RPMI7951 (cell line): ENCODE results near the gene PMPCA. TPM values are rescaled to one million over a fixed set of nuclear protein-coding genes. Genes with fewer than 3 reads are reported as not detected.

ENCODE experiments used
- DNase-seq: peaks from one replicate; pipeline ENCODE4 v3.0.0-alpha.2; 2012; ENCODE audit warnings: low read depth
- total RNA-seq: library from RNA; depleted of rRNA; stranded (reverse); fragments of >200 nt; shearing (Covaris generic); gene quantifications from 2 replicates; pipeline ENCODE4 v1.2.3, GENCODE V29; 2014; rRNA removed

Gene PMPCA, protein sequence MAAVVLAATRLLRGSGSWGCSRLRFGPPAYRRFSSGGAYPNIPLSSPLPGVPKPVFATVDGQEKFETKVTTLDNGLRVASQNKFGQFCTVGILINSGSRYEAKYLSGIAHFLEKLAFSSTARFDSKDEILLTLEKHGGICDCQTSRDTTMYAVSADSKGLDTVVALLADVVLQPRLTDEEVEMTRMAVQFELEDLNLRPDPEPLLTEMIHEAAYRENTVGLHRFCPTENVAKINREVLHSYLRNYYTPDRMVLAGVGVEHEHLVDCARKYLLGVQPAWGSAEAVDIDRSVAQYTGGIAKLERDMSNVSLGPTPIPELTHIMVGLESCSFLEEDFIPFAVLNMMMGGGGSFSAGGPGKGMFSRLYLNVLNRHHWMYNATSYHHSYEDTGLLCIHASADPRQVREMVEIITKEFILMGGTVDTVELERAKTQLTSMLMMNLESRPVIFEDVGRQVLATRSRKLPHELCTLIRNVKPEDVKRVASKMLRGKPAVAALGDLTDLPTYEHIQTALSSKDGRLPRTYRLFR
- total RNA-seq = 23.6 and 29.9 TPM in 2 replicates

DNA sequence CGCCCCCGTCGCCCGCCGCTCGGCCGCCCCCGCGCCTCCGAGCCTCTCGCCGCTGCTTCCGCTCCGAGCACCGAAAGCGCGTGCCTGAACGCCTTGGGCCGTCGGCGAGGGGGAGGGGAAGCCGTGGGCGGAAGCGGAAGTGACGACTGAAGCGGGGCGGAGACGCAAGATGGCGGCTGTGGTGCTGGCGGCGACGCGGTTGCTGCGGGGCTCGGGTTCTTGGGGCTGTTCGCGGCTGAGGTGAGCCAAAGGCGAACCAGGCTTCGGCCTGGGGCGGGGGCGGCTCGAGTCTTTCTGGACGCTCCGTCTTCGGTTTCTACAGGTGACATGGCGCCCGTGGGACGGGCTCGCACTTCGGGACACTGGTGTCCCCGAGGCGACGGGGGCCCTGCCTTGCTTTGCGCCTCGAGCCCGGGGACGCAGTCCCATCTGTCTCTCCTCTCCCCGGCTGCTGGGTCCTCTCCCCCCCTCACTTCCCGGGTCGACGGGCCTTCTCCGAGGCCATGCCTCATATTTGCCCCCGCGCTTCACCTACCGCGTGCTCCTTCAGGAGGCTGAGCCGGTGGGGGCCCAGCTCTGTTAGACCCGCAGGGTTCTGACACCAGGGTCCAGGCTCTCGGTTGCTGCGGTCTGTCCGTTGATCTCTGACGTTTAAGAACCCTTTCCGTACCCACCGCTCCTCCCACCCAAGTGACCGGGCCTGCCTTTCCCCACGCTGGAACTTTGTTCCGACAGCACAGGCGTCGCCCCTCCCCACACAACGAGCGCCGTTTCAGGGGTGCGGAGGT, at the start of gene PMPCA, which contains the start of gene ENTR1:
PMPCA (plus strand) TSS at position 159 of the 788 bp plus-strand sequence; CDS start at position 170, 11 bp downstream.
ENTR1 (minus strand) TSS at position 115 of the 788 bp plus-strand sequence. CDS start 217 bp downstream, outside the sequence.
- DNase-seq = peak; percentile 81

DNA sequence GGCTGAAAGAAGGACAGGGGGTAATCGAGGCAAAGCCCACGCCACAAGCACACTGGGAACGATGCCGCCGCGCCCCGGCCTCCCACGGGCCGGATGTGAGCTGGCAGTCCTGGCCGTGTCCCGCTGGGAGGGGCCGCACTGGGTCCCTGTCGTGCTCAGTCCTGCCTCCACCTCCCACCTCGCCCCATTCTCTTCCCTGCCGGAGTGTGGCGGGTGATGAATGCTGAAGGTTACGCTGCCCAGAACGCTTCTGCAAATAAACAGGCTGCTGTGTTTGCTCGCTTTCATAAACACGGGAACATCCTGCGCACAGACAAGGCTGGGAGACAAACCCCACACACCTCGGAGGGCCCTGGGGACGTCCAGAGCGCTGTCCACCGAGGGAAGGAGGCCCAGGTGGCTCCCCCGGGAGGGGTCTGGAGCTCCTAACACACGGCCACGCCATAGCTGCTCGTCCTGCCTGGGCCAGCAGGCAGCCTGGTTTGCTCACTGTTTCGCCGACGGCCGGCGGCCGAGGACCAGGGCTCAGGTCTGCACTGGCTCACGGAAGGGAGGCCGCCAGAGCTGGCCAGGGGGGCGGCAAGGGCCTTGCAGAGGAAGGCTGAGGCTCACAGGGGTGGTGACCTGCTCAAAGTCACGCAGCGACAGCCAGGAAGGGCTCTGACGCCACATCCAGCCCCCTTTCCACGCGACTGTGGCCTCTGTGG, 49.3 kb upstream of the PMPCA start:
- no peak for DNase-seq

DNA sequence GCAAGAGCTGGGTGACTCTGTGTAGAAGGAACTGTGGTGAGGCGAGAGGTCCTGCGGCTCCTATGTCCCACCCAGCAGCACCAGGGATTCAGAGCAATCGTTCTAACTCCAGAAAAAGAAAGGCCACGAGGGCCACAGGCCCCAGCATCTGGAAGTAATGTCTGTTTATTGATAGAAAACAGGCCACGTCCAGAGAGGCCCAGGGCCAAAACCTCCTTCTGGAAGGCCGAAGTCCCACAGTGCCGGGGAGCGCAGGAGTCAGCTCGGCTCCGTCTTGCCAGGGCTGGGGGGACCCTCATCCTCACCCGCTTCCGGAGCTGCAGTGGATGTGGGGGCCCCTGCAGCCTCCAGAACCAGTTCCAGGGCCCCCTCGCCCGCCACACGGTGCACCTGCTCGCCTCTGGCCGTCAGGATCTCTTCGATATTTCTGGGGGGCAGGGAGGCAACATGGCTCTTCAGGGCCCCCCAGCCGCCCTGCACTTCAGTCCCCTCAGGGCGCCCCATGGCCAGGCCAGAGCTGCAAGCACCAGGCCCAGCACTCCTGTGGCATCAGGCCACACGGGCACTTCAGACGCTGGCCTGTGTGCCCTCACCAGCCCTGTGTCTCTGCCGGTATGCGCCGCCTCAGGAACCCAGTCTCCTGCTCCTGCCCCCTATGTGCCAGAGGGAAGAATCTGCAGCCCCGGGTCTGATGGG, 48.6 kb upstream of the PMPCA start:
- DNase-seq = no peak

DNA sequence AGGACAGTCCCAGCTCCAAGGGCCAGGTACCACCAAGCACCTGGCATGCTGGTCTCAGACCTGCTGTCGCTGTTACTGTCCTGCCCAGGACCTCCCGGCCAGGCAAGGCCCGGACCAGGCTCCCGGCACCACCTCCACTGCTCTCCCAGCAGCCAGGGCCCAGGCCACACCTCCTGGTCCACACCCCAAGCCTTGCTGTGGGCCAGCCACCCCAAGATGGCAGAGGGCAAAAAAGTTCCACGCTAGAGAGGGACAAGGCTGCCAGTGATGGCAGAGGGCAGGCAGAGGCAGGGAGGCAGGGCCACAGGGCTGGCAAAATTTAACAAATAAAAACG, 48.0 kb upstream of the PMPCA start:
- DNase-seq = no peak

DNA sequence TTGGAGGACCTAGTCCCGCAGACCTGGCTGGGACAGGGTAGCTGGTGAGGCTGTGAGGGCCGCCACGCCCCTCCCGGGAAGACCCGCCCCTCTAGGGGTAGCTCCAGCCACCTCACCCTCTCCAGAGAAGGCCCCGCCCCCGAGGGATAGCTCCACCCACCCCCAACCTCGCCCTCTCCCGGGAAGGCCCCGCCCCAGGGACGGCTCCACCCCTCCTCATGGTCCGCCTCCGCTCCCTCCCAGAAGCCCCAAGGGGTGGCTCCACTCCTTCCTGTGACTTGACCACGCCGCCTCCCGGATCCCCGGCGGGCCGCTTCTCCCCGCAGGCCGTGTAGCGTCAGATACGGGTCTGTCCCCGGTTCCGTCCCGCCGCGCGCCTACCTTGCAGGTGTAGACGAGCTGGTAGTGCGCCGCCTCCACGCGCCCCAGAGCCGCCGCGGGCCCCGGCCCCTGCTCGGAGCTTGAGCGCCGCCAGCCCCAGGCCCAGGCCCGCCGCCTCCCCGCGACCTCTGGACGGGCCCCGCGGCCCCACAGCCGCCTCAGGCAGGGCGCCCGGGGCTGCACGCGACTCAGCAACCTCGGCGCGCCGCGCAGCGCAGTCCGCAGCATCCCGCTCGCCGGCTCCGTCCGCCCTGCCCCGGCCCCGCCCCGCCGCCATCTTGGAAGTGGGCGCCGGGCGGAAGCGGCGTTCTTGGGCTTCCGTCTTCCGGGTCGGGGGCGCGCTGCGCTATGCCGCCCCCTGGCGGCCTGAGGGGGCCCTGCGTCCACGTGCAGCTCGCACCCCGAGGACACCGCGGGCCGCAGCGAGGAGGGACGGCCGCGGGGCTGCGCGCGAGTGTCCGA, 47.1 kb upstream of the PMPCA start, which contains the start of gene DNLZ:
DNLZ (minus strand) TSS at position 639 of the 843 bp plus-strand sequence; CDS start at position 609, 30 bp downstream.
- DNase-seq = peak; percentile 89

DNA sequence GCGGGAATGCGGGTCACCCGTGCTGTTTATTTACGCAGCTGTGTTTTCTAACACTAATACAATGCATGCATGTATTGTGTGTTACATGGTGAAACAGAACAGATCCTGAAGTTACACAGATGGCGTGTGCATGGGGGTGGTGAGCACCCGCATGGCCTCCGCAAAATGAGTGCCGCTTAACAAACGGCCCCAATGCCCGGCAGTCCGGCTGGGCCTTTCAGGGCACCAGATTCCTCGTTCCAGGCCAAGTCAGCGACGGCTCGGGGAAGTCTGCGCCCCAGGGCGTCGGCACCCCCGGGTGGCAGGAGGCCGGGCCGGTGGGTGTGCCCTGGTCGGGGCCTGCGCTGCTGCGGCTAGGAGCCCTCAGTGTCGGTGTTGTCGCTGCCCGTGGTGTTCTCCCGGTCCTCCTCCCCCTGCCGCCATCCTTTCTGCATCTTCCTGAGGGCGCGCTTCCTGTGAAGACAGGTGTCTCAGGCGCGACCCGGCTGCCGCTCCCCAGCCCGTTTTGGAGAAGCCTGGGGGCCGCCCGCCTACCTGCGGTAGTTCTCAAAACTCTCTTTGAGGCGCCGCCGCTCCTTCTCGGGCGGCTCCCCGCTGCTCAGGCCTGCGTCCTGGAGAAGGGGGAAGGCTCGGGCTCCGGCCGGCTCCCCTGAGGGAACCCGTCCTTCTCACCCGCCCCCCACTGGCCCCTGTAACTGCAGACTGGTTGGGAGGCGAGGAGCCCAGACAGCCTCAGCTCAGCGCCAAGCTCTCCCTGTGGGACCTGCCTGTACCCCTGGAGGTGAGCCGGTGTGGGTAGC, 46.3 kb upstream of the PMPCA start:
- DNase-seq = no peak

DNA sequence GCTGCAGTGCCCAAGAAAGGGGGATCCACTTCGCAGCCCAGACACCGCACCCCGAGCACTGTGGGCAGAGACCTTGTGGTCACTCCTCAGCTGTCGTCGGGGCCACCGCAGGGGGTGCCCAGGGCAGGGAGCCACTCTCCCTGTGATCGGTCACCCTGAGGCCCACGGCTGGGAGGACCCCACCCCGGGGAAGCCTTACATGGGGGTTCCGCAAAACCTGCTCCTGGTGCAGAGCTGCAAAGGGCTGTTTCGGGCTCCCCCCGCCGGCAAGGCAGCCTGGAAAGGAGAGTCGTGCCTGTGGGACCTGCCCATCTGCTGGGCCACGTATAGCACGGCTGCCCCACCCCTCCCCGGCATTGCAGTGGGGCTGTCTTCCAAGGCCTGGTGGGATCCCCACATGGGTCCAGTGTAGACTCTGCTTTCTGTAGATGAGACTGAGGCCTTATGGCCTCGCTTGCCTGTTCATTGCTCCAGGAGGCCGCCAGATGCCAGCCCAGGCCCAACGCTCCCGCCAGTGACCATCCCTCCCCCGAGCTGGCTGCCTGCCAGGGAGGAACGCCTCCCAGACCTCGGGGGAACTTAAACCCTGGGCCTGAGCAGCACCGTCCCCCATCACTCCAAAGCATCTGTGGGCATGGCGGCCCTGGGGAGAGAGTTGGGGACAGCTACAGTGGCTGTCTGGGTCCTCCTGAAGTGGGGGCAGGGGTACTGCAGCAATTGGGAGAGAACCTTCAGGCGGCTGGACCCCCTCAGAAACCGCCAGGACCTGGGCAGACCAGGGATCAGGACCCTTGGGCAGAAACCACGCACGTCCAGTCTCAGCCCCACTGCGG, 45.3 kb upstream of the PMPCA start:
- DNase-seq = no peak

DNA sequence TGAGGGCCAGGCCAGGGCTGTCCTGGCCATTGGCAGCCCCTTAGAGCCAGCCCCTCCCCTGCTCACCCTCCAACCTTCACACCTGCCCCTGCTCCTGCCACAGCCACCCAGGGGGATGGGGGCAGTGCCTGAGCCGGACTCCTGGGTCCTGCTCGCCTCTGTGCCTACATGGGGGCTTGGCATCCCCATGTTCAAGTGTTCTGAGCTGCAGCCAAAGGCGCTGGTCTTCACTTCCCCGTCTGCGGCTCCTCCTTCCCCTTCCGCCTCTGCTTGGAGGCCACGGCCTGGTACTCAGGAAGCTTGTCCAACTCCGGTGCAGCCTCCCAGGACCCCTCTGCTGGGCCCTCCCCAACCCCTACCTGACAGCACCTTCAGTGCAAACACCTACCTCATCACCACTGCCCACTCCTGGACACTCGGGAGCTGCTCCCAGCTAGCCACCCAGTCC, 44.7 kb upstream of the PMPCA start:
- no peak for DNase-seq

DNA sequence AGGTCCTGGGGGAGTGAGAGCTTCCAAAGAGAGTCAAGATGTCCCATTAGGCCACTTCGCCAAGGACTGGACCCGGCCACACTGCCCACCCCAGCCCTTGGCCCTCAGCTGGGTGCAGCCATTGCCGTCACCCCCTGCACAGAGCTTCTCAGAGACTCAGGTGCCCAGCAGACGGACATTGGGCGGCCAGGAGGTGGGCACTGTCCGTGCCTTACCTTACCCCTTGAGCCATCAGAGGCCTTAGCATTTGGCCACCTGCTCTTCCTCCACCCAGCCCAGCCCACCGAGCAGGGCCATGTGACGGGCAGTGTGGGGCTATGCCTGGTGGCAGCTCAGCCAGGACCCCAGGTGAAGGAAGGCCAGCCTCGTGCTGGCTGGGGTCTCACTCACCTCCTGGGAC, 43.6 kb upstream of the PMPCA start:
- no peak for DNase-seq

DNA sequence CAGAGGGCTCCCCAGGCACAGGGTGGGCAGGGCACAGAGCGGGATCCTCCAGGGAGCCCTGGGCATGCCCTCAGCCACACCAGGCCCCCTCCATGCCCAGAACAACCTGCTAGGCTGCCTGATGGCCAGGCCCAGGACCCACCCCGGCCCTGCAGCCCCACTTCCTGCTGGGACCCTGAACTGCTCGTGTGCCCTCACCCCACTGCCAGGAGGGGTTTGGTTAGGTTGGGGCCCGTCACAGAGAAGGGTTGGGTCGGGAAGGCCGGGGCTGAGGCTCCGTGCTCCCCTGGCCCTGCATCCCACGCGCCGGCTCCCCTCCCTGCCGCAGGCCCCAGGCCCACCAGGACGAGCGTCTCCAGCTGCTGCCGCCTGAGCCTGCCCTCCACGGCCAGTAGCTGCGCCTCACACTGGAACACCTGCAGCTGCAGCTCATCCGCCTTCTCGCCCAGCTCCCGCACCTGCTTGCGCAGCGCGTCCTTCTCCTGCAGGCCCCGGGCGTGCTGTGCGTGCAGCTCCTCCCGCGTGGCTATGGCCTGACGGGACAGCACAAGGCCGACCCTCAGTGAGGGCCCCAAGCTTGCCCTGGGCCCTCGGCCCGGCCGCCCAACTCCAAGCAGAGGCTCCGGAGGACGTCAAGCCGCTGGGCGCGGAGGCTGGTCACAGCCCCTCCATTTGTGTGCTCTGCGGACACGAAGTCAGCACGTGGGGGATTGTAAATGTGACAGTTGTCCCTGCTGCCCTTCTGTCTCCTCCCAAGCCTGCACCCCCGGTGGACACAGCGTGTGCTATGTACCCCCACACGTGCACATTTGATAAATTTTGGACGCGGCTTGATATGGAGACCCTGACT, 42.9 kb upstream of the PMPCA start:
- DNase-seq = no peak

DNA sequence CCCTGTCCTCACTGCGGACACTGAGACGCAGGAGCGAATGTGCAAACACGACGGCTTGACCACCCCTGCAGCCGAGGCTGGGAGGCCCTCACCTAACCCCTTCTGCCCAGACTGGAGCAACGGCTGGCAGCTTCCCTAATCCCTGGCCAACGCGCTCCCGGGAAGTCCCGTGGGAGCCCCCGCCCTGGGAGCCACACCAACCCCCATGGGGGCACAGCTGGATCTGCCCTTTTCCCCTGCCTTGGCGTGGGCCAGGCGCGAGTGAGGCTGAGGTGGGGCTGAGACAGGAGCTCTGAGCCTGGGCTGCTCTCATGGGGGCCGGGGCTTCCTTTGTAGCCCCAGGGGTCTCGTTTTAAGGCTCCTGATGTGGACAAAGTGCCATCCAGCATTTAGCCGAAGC, 42.3 kb upstream of the PMPCA start:
- no peak for DNase-seq

DNA sequence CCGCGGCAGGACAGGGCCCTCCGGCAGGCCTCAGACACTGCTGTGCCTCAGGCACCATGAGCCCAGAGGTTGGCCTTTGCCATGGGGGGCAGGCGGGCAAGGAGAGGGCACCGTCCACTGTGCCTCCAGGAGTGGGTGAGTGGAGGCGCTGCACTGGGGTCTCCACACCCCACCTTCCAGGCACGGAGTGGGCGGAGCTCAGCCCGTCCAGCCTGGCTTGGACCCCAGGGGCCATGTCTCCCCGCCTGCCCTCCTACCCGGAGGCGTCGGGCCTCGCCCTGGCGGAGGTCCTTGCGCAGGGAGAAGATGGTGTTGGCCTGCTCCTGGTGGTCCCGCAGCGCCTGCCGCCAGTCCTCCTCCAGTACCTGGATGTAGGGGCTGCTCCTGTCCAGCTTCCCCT, 40.4 kb upstream of the PMPCA start:
- DNase-seq = no peak

DNA sequence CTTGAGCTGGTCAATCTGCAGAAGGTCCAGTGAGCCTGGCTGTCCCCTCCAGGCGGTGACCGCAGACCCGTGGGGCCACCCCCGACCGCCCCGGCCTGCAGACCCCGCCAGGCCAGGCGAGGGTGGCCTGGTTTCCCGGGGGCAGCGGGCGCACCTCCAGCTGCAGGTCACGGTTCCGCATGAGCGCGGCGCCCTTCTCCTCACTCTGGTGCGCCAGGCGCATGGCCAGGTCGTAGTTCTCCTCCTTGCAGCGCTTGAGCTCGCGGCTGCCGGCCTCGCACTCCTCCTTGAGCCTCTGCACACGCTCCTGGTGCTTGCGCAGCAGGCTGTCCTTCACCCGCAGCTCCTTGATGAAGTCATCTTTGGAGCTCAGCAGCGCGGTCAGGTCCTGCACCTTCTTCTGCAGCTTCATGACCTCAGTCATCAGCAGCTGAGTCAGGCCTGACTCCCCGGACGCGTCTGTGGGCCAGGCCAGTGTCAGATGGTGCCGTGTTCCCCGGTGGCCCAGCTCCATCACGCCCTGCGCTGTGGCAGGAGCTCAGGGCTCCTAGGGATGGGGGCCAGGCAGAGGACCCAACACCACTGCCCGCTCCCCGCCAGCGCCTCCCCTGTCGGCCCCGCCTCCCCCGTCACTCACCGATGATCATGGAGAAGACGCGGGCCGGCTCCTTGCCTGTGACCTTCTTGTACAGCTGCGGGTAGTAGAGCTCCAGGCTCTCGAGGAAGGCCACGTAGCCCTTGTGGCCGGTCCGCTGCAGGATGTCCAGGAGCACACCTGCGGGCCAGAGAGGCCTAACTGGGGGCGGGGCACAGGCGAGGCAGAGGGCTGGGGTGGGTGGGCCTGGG, 39.5 kb upstream of the PMPCA start:
- no peak for DNase-seq

DNA sequence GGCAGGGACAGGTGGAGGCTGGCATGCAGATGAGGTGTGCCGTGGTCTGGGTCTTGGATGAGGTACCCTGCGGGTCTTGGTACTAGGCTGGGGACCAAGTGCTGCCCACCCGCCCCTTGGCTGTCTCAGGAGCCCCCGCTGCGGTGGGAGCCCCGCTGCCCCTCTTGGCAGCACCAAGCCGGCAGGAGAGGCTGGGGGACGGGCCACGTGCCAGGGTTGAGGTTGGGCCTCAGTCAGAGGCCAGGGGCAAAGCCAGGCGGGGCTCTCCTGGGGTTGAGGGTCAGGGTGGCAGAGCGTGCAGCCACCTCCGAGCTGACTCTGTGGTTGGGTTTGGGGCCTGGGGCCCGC, 39.0 kb upstream of the PMPCA start:
- no peak for DNase-seq

DNA sequence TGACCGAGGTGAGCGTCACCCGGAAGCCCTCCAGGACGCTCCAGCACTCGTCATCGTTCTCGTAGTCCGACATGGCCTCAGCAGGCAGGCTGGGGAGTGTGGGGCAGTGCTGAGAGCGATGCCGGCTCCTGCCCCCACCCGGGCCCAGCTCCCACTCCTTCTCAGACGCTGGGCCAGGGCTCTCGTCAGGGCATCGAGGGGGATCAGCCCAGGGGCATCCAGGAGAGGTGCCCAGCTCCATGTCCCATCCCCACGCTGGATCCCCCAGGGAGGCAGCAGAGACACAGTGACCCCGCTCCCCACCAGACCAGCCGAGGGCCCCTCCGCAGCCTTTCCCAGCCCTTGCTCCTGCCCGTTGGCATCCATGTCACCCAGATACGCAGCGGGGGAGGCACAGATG, 38.5 kb upstream of the PMPCA start:
- no peak for DNase-seq

DNA sequence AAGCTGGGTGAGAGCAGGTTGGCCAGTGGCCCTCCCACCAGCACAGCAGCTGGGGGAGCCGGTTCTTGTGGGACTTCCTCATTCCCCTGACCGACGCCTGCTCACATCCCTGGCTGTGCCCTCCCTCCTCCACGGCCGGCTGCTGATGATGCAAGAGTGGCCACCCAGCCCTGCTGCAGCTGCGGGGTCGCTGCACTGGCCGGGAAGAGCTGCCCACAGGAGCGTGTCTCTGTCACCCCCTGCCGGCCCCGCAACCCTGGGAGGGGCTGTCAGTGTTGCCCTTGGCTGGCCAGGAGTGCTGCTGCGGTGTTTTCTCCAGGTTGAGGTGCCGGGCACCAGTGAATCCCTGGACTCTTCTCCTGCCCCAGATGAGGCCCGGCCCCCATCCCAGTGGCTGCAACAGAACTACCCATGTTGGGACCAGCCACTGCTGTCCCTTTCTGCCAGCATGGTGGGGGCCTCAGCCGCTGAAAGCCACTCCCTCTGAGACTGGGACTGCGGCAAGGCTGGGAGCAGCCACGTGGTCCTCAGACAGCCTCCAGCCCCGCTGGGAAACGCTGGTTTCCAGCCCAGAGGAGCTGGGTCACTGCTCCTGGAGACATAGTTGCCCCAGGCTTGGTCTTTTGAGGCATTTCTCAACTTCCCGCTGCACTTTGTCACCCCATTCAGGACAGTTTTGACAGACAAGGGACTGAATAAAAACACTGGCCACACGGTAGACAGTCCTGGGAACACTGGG, 37.7 kb upstream of the PMPCA start:
- DNase-seq = peak; percentile 73
